Stimulated activated naive CD8-positive, alpha-beta T cell treated with anti-CD3 and anti-CD28 coated beads, Interleukin-15, Interleukin-2, amounts not matched to agents 100 ng/mL and 50 ng/mL, for 24 hours (primary cell): ENCODE measurements around the gene GRIP1.

Experiments
- H3K27ac Mint-ChIP-seq: one replicate; pipeline ENCODE4 v1.8.0; 2021; ENCODE audit warnings: mild to moderate bottlenecking, mixed read lengths
- H3K27me3 Mint-ChIP-seq: one replicate; pipeline ENCODE4 v1.8.0; 2021; ENCODE audit warnings: mixed read lengths
- H3K36me3 Mint-ChIP-seq: one replicate; pipeline ENCODE4 v1.8.0; 2021; ENCODE audit warnings: low read depth, mixed read lengths
- H3K4me1 Mint-ChIP-seq: one replicate; pipeline ENCODE4 v1.8.0; 2021; ENCODE audit warnings: low read depth, mixed read lengths
- H3K4me3 Mint-ChIP-seq: one replicate; pipeline ENCODE4 v1.8.0; 2021; ENCODE audit warnings: mild to moderate bottlenecking, mixed read lengths
- H3K9me3 Mint-ChIP-seq: one replicate; pipeline ENCODE4 v1.8.0; 2021; ENCODE audit warnings: mixed read lengths

Gene GRIP1

GRCh38 chr12:66418908-66419307 is 260.0 kb downstream of the GRIP1 start:
- Mint-ChIP-seq H3K27ac (no peak overlapping the region), H3K4me1 (no peaks in the 10 kb centered on the region), H3K9me3 (no peaks in the 10 kb centered on the region), H3K36me3 (no peaks in the 10 kb centered on the region), H3K4me3 (no peak overlapping the region), H3K27me3 (no peaks in the 10 kb centered on the region)

- no peak overlapping the region for H3K27ac Mint-ChIP-seq
- no peaks in the 10 kb centered on the region for H3K4me1 Mint-ChIP-seq
- H3K9me3 Mint-ChIP-seq = peaks cover 4% of the 10 kb centered on the region
- no peaks in the 10 kb centered on the region for H3K36me3 Mint-ChIP-seq
- H3K27me3 Mint-ChIP-seq = peaks cover 10% of the 10 kb centered on the region
- H3K4me3 Mint-ChIP-seq = no peak overlapping the region
These were observed 261.7 kb downstream of the GRIP1 start for GRCh38 chr12:66417217-66417616.

- no peak overlapping the region for H3K27ac Mint-ChIP-seq
- H3K27me3 Mint-ChIP-seq = peaks cover 10% of the 10 kb centered on the region
- no peak overlapping the region for H3K4me3 Mint-ChIP-seq
- H3K9me3 Mint-ChIP-seq = peaks cover 4% of the 10 kb centered on the region
- H3K36me3 Mint-ChIP-seq = no peaks in the 10 kb centered on the region
- no peaks in the 10 kb centered on the region for H3K4me1 Mint-ChIP-seq
These were observed 269.5 kb downstream of the GRIP1 start for GRCh38 chr12:66409195-66409871.

- Mint-ChIP-seq H3K36me3 (no peaks in the 10 kb centered on the region), H3K4me3 (no peak overlapping the region), H3K4me1 (no peaks in the 10 kb centered on the region), H3K27ac (no peak overlapping the region), H3K27me3 (no peaks in the 10 kb centered on the region), H3K9me3 (no peaks in the 10 kb centered on the region)
These were observed 273.5 kb downstream of the GRIP1 start for GRCh38 chr12:66405395-66405794.

- Mint-ChIP-seq H3K27me3 (no peaks in the 10 kb centered on the region), H3K9me3 (no peaks in the 10 kb centered on the region), H3K4me3 (no peak overlapping the region), H3K4me1 (no peaks in the 10 kb centered on the region), H3K27ac (no peak overlapping the region), H3K36me3 (no peaks in the 10 kb centered on the region)
These were observed 275.1 kb downstream of the GRIP1 start for GRCh38 chr12:66403746-66404145.

- H3K27me3 Mint-ChIP-seq = peaks cover 12% of the 10 kb centered on the region
- no peak overlapping the region for H3K27ac Mint-ChIP-seq
- H3K36me3 Mint-ChIP-seq = no peaks in the 10 kb centered on the region
- no peak overlapping the region for H3K4me3 Mint-ChIP-seq
- H3K9me3 Mint-ChIP-seq = no peaks in the 10 kb centered on the region
- no peaks in the 10 kb centered on the region for H3K4me1 Mint-ChIP-seq
These were observed 279.0 kb downstream of the GRIP1 start for GRCh38 chr12:66399911-66400306.

GRCh38 chr12:66398931-66399910 is 279.7 kb downstream of the GRIP1 start:
- Mint-ChIP-seq H3K27ac (no peak overlapping the region), H3K36me3 (no peaks in the 10 kb centered on the region), H3K9me3 (no peaks in the 10 kb centered on the region), H3K4me1 (peaks cover 2% of the 10 kb centered on the region), H3K4me3 (no peak overlapping the region), H3K27me3 (peaks cover 15% of the 10 kb centered on the region)

GRCh38 chr12:66397574-66398290 is 281.1 kb downstream of the GRIP1 start:
- Mint-ChIP-seq H3K9me3 (no peaks in the 10 kb centered on the region), H3K4me3 (no peak overlapping the region), H3K27ac (no peak overlapping the region), H3K4me1 (peaks cover 12% of the 10 kb centered on the region), H3K27me3 (peaks cover 20% of the 10 kb centered on the region), H3K36me3 (no peaks in the 10 kb centered on the region)

GRCh38 chr12:66393890-66394289 is 285.0 kb downstream of the GRIP1 start:
- Mint-ChIP-seq H3K9me3 (no peaks in the 10 kb centered on the region), H3K27me3 (peaks cover 20% of the 10 kb centered on the region), H3K36me3 (no peaks in the 10 kb centered on the region)

GRCh38 chr12:66392266-66392915 is 286.5 kb downstream of the GRIP1 start:
- Mint-ChIP-seq H3K4me3 (no peak overlapping the region), H3K9me3 (no peaks in the 10 kb centered on the region), H3K27me3 (peaks cover 22% of the 10 kb centered on the region), H3K4me1 (peaks cover 12% of the 10 kb centered on the region), H3K27ac (no peak overlapping the region), H3K36me3 (peaks cover 2% of the 10 kb centered on the region)

More at GRCh38 chr12:66393890-66394289, 285.0 kb downstream of the GRIP1 start:
- Mint-ChIP-seq H3K27ac (no peak overlapping the region), H3K4me1 (peaks cover 12% of the 10 kb centered on the region), H3K4me3 (no peak overlapping the region)

GRCh38 chr12:66388517-66388916 is 290.4 kb downstream of the GRIP1 start:
- Mint-ChIP-seq H3K27me3 (peaks cover 3% of the 10 kb centered on the region), H3K36me3 (peaks cover 10% of the 10 kb centered on the region), H3K9me3 (no peaks in the 10 kb centered on the region), H3K4me1 (peaks cover 3% of the 10 kb centered on the region), H3K4me3 (no peak overlapping the region), H3K27ac (no peak overlapping the region)

GRCh38 chr12:66387117-66387516 is 291.8 kb downstream of the GRIP1 start:
- H3K4me1 Mint-ChIP-seq = no peaks in the 10 kb centered on the region

GRCh38 chr12:66380769-66381535 is 297.9 kb downstream of the GRIP1 start:
- Mint-ChIP-seq H3K4me3 (no peak overlapping the region), H3K9me3 (no peaks in the 10 kb centered on the region), H3K27ac (no peak overlapping the region), H3K36me3 (no peaks in the 10 kb centered on the region), H3K4me1 (no peaks in the 10 kb centered on the region), H3K27me3 (no peaks in the 10 kb centered on the region)

More at GRCh38 chr12:66387117-66387516, 291.8 kb downstream of the GRIP1 start:
- Mint-ChIP-seq H3K27me3 (peaks cover 3% of the 10 kb centered on the region), H3K9me3 (no peaks in the 10 kb centered on the region), H3K4me3 (no peak overlapping the region), H3K27ac (no peak overlapping the region), H3K36me3 (peaks cover 10% of the 10 kb centered on the region)

- Mint-ChIP-seq H3K27ac (no peak overlapping the region), H3K4me3 (no peak overlapping the region), H3K27me3 (no peaks in the 10 kb centered on the region), H3K9me3 (no peaks in the 10 kb centered on the region), H3K4me1 (no peaks in the 10 kb centered on the region), H3K36me3 (no peaks in the 10 kb centered on the region)
These were observed 299.3 kb downstream of the GRIP1 start for GRCh38 chr12:66379616-66380015.
